ENCODE data around the gene CSNK1G1.

The CSNK1G1 gene

DNA sequence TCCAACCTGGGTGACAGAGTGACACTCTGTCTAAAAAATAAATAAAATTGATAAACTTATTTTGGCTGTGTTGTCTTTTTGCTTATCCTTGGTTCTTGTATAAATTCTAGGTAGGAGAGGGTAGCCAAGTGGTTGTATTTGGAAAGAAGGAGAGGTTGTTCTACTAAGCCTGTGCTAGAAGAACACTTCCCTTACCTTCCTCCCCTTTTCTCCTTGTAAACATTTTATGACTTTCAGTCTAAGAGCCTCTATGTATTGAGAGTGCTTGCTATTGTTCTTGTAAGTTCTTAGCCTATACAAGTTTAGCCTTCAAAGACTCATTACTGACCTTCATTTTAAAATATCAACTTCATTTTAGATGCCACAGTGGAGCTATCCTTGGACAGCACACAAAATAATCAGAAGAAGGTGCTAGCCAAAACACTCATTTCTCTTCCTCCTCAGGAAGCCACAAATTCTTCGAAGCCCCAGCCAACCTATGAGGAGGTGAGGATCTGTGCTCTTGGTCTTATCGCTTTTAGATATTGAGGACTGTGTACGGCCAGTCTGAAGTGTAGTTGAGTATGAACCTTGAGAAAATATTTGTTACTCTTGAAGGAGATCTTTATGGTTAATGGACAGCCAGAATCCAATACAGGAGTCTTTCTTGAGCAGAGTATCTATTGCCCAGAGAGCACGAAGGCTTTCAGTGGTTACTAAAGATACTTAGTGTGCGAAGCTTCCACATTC, 238.1 kb downstream of the CSNK1G1 start:
- no peaks in the 10 kb centered on the region for H3K36me3 ChIP-seq (ENCODE audit: control insufficient read depth, insufficient read depth, low read length)
- no peak overlapping the region for H2AFZ ChIP-seq
- TF ChIP-seq, protein P1, sequence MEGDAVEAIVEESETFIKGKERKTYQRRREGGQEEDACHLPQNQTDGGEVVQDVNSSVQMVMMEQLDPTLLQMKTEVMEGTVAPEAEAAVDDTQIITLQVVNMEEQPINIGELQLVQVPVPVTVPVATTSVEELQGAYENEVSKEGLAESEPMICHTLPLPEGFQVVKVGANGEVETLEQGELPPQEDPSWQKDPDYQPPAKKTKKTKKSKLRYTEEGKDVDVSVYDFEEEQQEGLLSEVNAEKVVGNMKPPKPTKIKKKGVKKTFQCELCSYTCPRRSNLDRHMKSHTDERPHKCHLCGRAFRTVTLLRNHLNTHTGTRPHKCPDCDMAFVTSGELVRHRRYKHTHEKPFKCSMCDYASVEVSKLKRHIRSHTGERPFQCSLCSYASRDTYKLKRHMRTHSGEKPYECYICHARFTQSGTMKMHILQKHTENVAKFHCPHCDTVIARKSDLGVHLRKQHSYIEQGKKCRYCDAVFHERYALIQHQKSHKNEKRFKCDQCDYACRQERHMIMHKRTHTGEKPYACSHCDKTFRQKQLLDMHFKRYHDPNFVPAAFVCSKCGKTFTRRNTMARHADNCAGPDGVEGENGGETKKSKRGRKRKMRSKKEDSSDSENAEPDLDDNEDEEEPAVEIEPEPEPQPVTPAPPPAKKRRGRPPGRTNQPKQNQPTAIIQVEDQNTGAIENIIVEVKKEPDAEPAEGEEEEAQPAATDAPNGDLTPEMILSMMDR (IDR thresholded peaks at IDR 0.05): no peak
- no peak overlapping the region for H3K4me2 ChIP-seq (ENCODE audit: low read length)
- H3K4me3 ChIP-seq (ENCODE audit: low read depth, low read length): no peak overlapping the region
- H3K79me2 ChIP-seq: peaks cover 2% of the 10 kb centered on the region
- H3K9me3 ChIP-seq (ENCODE audit: control insufficient read depth, low read length): no peaks in the 10 kb centered on the region
- no peaks in the 10 kb centered on the region for H3K4me1 ChIP-seq
- H3K27ac ChIP-seq: no peak overlapping the region
- H3K27me3 ChIP-seq (ENCODE audit: control insufficient read depth, insufficient read depth, low read length): no peaks in the 10 kb centered on the region
- H3K9ac ChIP-seq: no peak overlapping the region
